ENCODE measurements around the gene CLASRP.

GRCh38 chr19:45096700-45097099 is 57.9 kb downstream of the CLASRP start:
- no peak for TF ChIP-seq POLR2A (IDR thresholded peaks at IDR 0.05)
- no peak for TF ChIP-seq CTCF (IDR thresholded peaks at IDR 0.05)

All from breast epithelium (tissue), 3 donors.